Measurements from ENCODE around the gene AQP5.

- no peak for TF ChIP-seq CREB1 (IDR thresholded peaks at IDR 0.05; ENCODE audit: low read depth)
- no peak for TF ChIP-seq CEBPB (IDR thresholded peaks at IDR 0.05)
- TF ChIP-seq TCF12 (IDR thresholded peaks at IDR 0.05; ENCODE audit: low read depth), result no peak
- TF ChIP-seq TEAD4 (IDR thresholded peaks at IDR 0.05), result no peak
- no peak for TF ChIP-seq TAF1 (IDR thresholded peaks at IDR 0.05; ENCODE audit: low read depth)
- no peak for TF ChIP-seq EP300 (IDR thresholded peaks at IDR 0.05; ENCODE audit: borderline replicate concordance)
- no peak for TF ChIP-seq REST (IDR thresholded peaks at IDR 0.05; ENCODE audit: low read depth)
- TF ChIP-seq EGR1 (IDR thresholded peaks at IDR 0.05), result no peak
- TF ChIP-seq FOXM1 (IDR thresholded peaks at IDR 0.05; ENCODE audit: borderline replicate concordance, low read depth), result no peak
- TF ChIP-seq USF1 (IDR thresholded peaks at IDR 0.05), result no peak
Observed at GRCh38 chr12:49925433-49926204, 36.1 kb upstream of the AQP5 start.

All from Ishikawa (cell line).